Trophoblast cell (in vitro differentiated cells and primary cell): ENCODE results near the gene TEN1.

Experiments
- DNase-seq, 2 donors: peaks; one replicate each; pipeline ENCODE4 v3.0.0-alpha.2; 2016
- H2AFZ ChIP-seq: 2 replicates; pipeline ENCODE4 v1.6.1; 2013; ENCODE audit warnings: low read length, moderate library complexity, mild to moderate bottlenecking; ENCODE audit not compliant: insufficient read depth, poor library complexity
- H2AK5ac ChIP-seq: 2 replicates; pipeline ENCODE4 v1.6.1; 2013; ENCODE audit warnings: mild to moderate bottlenecking, low read length
- H2BK120ac ChIP-seq: 2 replicates; pipeline ENCODE4 v1.6.1; 2013; ENCODE audit warnings: low read length, mild to moderate bottlenecking, moderate library complexity; ENCODE audit not compliant: insufficient read depth, poor library complexity
- H2BK12ac ChIP-seq: 2 replicates; pipeline ENCODE4 v1.6.1; 2013; ENCODE audit warnings: mild to moderate bottlenecking, low read length, moderate library complexity
- H2BK5ac ChIP-seq: 2 replicates; pipeline ENCODE4 v1.6.1; 2013; ENCODE audit warnings: low read length, low read depth, moderate library complexity, mild to moderate bottlenecking; ENCODE audit not compliant: poor library complexity
- H3K14ac ChIP-seq: 2 replicates; pipeline ENCODE4 v1.6.1; 2013; ENCODE audit warnings: mild to moderate bottlenecking, low read length
- H3K18ac ChIP-seq: 2 replicates; pipeline ENCODE4 v1.6.1; 2013; ENCODE audit warnings: mild to moderate bottlenecking, low read length
- H3K23ac ChIP-seq: 2 replicates; pipeline ENCODE4 v1.6.1; 2013; ENCODE audit warnings: low read length
- H3K27ac ChIP-seq: 2 replicates; pipeline ENCODE4 v1.5.1; 2013; ENCODE audit warnings: low read depth, mild to moderate bottlenecking, inconsistent platforms, low read length, moderate library complexity
- H3K27me3 ChIP-seq: 2 replicates; pipeline ENCODE4 v1.6.1; 2013; ENCODE audit warnings: inconsistent platforms, mild to moderate bottlenecking, low read length, moderate library complexity; ENCODE audit not compliant: insufficient read depth
- H3K36me3 ChIP-seq, 2 experiments: 1 replicate in 1 of 2; 2 replicates in 1 of 2; pipeline ENCODE4 v1.6.1; 2013; ENCODE audit warnings: low read length in 2 of 2, mild to moderate bottlenecking in 2 of 2, moderate library complexity in 1 of 2; ENCODE audit not compliant: insufficient read depth in 2 of 2, control insufficient read depth in 1 of 2
- H3K4ac ChIP-seq: 2 replicates; pipeline ENCODE4 v1.6.1; 2013; ENCODE audit warnings: low read depth, mild to moderate bottlenecking, low read length, moderate library complexity
- H3K4me1 ChIP-seq, 2 experiments: 1 replicate in 1 of 2; 2 replicates in 1 of 2; pipeline ENCODE4 v1.6.1; 2013; ENCODE audit warnings: low read length in 2 of 2, mild to moderate bottlenecking in 2 of 2, moderate library complexity in 1 of 2; ENCODE audit not compliant: insufficient read depth in 2 of 2, control insufficient read depth in 1 of 2
- H3K4me2 ChIP-seq: 2 replicates; pipeline ENCODE4 v1.6.1; 2013; ENCODE audit warnings: inconsistent platforms, mild to moderate bottlenecking, low read length, moderate library complexity
- H3K4me3 ChIP-seq: 2 replicates; pipeline ENCODE4 v1.5.1; 2013; ENCODE audit warnings: mild to moderate bottlenecking, low read depth, low read length, inconsistent platforms
- H3K79me1 ChIP-seq: one replicate; pipeline ENCODE4 v1.6.1; 2013; ENCODE audit warnings: low read length
- H3K79me2 ChIP-seq: 2 replicates; pipeline ENCODE4 v1.6.1; 2013; ENCODE audit warnings: low read length, mild to moderate bottlenecking; ENCODE audit not compliant: control insufficient read depth, insufficient read depth, poor library complexity
- H3K9ac ChIP-seq: 2 replicates; pipeline ENCODE4 v1.6.1; 2013; ENCODE audit warnings: mild to moderate bottlenecking, low read length
- H3K9me3 ChIP-seq: 2 replicates; pipeline ENCODE4 v1.6.1; 2013; ENCODE audit warnings: low read depth, mild to moderate bottlenecking, control low read depth, inconsistent platforms, low read length; ENCODE audit not compliant: insufficient read depth
- H4K12ac ChIP-seq: 2 replicates; pipeline ENCODE4 v1.6.1; 2013; ENCODE audit warnings: low read depth, mild to moderate bottlenecking, low read length, moderate library complexity
- H4K8ac ChIP-seq: 2 replicates; pipeline ENCODE4 v1.6.1; 2013; ENCODE audit warnings: low read depth, mild to moderate bottlenecking, low read length, moderate library complexity
- H4K91ac ChIP-seq: one replicate; pipeline ENCODE4 v1.6.1; 2013; ENCODE audit warnings: low read depth, mild to moderate bottlenecking, low read length, moderate library complexity
- WGBS: extraction: QIAGEN DNeasy Blood & Tissue Kit; methylation state at CpG from one replicate; pipeline ENCODE4 v1.1.7; 2013; ENCODE audit warnings: missing lambda C conversion rate; ENCODE audit not compliant: insufficient read length, insufficient coverage; ENCODE audit errors: extremely low coverage; 5-methylcytosine and 5-hydroxymethylcytosine counted together

The TEN1 gene

GRCh38 chr17:76022285-76022684, 43.2 kb downstream of the TEN1 start:
- no CpG with 5 or more reads among the region's 24 CpGs for WGBS
- H3K9ac ChIP-seq, result no peak overlapping the region
- H2AK5ac ChIP-seq, result no peak overlapping the region
- no peaks in the 10 kb centered on the region for H3K36me3 ChIP-seq
- H3K23ac ChIP-seq, result no peak overlapping the region
- no peaks in the 10 kb centered on the region for H3K27me3 ChIP-seq
- no peaks in the 10 kb centered on the region for H3K79me2 ChIP-seq
- H2BK12ac ChIP-seq, result no peak overlapping the region
- no peak overlapping the region for H3K27ac ChIP-seq
- no peak overlapping the region for H3K18ac ChIP-seq
- H3K4me1 ChIP-seq, result peaks cover 0 to under 1% of the 10 kb centered on the region in 2 experiments
- H2AFZ ChIP-seq, result no peak overlapping the region
- no peak overlapping the region for H2BK120ac ChIP-seq
- no peak overlapping the region for H3K4ac ChIP-seq
- peaks cover 2% of the 10 kb centered on the region for H3K9me3 ChIP-seq
- H4K12ac ChIP-seq, result no peak overlapping the region
- no peak overlapping the region for H4K8ac ChIP-seq
- no peak overlapping the region for H2BK5ac ChIP-seq
- no peak overlapping the region for H4K91ac ChIP-seq
- H3K14ac ChIP-seq, result no peak overlapping the region
- no peak overlapping the region for H3K4me2 ChIP-seq
- H3K79me1 ChIP-seq, result no peaks in the 10 kb centered on the region
- no peak overlapping the region for H3K4me3 ChIP-seq
- no peak for DNase-seq

- Histone ChIP-seq H3K23ac (no peak overlapping the region), H3K9ac (no peak overlapping the region), H3K36me3 (no peaks in the 10 kb centered on the region), H3K9me3 (peaks cover 3% of the 10 kb centered on the region), H3K18ac (no peak overlapping the region), H3K27ac (no peak overlapping the region), H3K4me2 (no peak overlapping the region), H3K79me2 (no peaks in the 10 kb centered on the region), H3K4ac (no peak overlapping the region), H3K79me1 (no peaks in the 10 kb centered on the region), H4K91ac (no peak overlapping the region), H2BK12ac (no peak overlapping the region), H2AK5ac (no peak overlapping the region), H4K12ac (no peak overlapping the region), H3K27me3 (no peaks in the 10 kb centered on the region), H2BK120ac (no peak overlapping the region), H3K4me3 (no peak overlapping the region), H2BK5ac (no peak overlapping the region), H4K8ac (no peak overlapping the region), H3K14ac (no peak overlapping the region), H2AFZ (no peak overlapping the region), H3K4me1 (peaks cover 0 to 2% of the 10 kb centered on the region in 2 experiments)
- WGBS, result no CpG with 5 or more reads among the region's 28 CpGs
- DNase-seq, result no peak
These were observed 44.2 kb downstream of the TEN1 start for GRCh38 chr17:76022973-76023899.

- Histone ChIP-seq H3K18ac (no peak overlapping the region), H2BK5ac (no peak overlapping the region), H2AK5ac (no peak overlapping the region), H3K4me3 (no peak overlapping the region), H4K8ac (no peak overlapping the region), H3K27ac (no peak overlapping the region), H3K14ac (no peak overlapping the region), H3K27me3 (no peaks in the 10 kb centered on the region), H3K79me2 (no peaks in the 10 kb centered on the region), H3K9ac (no peak overlapping the region), H3K4me1 (peaks cover 0 to 2% of the 10 kb centered on the region in 2 experiments), H3K23ac (no peak overlapping the region), H4K12ac (no peak overlapping the region), H2BK120ac (no peak overlapping the region), H3K36me3 (no peaks in the 10 kb centered on the region), H3K79me1 (no peaks in the 10 kb centered on the region), H3K4ac (no peak overlapping the region), H3K4me2 (no peak overlapping the region), H2BK12ac (no peak overlapping the region), H4K91ac (no peak overlapping the region), H3K9me3 (peaks cover 3% of the 10 kb centered on the region), H2AFZ (no peak overlapping the region)
- no CpG with 5 or more reads among the region's 9 CpGs for WGBS
- DNase-seq, result no peak
These were observed 44.8 kb downstream of the TEN1 start for GRCh38 chr17:76023900-76024237.

- H3K9me3 ChIP-seq, result peaks cover 3% of the 10 kb centered on the region
- DNase-seq, result no peak
- H3K36me3 ChIP-seq, result no peaks in the 10 kb centered on the region
- H3K9ac ChIP-seq, result no peak overlapping the region
- H3K23ac ChIP-seq, result no peak overlapping the region
- H2BK12ac ChIP-seq, result no peak overlapping the region
- no peak overlapping the region for H4K8ac ChIP-seq
- H3K4me2 ChIP-seq, result no peak overlapping the region
- H3K79me2 ChIP-seq, result no peaks in the 10 kb centered on the region
- no peak overlapping the region for H3K4me3 ChIP-seq
- H4K91ac ChIP-seq, result no peak overlapping the region
- no peak overlapping the region for H2AK5ac ChIP-seq
- WGBS, result no CpG with 5 or more reads among the region's 9 CpGs
- no peaks in the 10 kb centered on the region for H3K79me1 ChIP-seq
- H2BK120ac ChIP-seq, result no peak overlapping the region
- H3K4ac ChIP-seq, result no peak overlapping the region
- H3K4me1 ChIP-seq, result peaks cover 0 to 2% of the 10 kb centered on the region in 2 experiments
- no peak overlapping the region for H2AFZ ChIP-seq
- no peak overlapping the region for H3K27ac ChIP-seq
- H4K12ac ChIP-seq, result no peak overlapping the region
- no peak overlapping the region for H3K14ac ChIP-seq
- H3K18ac ChIP-seq, result no peak overlapping the region
- H2BK5ac ChIP-seq, result no peak overlapping the region
- H3K27me3 ChIP-seq, result no peaks in the 10 kb centered on the region
These were observed 45.3 kb downstream of the TEN1 start for GRCh38 chr17:76024353-76024752.
